Measurements from ENCODE around the gene ELMOD3.
"Not testable (repeated sequence)": the region's sequence is repeated elsewhere in the genome, so short reads cannot be mapped to it uniquely, and the experiment has no call there.

Gene ELMOD3

DNA sequence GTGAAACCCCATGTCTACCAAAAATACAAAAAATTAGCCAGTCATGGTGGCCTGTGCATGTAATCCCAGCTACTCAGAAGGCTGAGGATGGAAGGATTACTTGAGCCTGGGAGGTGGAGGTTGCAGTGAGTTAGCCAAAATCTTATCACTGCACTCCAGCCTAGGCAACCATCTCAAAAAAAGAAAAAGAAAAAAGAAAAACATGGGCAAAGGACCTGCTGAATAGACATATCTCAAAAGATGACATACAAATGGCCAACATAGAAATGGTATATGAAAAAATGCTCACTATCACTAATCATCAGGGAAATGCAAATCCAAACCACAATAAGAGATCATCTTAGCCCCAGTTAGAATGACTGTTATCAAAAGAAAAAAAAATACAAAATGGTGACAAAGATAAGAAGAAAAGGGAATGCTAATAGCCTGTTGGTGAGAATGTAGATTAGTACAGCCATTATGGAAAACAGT, 25.4 kb upstream of the ELMOD3 start:
- no peak for DNase-seq (ENCODE audit: low read depth in 2 of 2)

DNA sequence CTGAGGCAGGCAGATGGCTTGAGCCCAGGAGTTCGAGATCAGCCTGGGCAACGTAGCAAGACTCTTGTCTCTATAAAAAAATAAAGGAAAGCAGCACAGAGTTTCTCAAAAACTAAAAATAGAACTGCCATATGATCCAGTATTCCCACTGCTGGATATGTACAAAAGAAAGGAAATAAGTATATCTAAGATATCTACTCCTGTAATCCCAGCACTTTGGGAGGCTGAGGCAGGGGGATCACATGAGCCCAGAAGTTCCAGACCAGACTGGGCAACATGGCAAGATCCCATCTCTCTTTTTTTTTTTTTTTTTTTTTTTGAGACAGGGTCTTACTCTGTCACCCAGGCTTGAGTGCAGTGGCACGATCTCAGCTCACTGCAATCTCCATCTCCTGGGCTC, 24.9 kb upstream of the ELMOD3 start:
- DNase-seq (ENCODE audit: low read depth in 2 of 2): not testable (repeated sequence)

DNA sequence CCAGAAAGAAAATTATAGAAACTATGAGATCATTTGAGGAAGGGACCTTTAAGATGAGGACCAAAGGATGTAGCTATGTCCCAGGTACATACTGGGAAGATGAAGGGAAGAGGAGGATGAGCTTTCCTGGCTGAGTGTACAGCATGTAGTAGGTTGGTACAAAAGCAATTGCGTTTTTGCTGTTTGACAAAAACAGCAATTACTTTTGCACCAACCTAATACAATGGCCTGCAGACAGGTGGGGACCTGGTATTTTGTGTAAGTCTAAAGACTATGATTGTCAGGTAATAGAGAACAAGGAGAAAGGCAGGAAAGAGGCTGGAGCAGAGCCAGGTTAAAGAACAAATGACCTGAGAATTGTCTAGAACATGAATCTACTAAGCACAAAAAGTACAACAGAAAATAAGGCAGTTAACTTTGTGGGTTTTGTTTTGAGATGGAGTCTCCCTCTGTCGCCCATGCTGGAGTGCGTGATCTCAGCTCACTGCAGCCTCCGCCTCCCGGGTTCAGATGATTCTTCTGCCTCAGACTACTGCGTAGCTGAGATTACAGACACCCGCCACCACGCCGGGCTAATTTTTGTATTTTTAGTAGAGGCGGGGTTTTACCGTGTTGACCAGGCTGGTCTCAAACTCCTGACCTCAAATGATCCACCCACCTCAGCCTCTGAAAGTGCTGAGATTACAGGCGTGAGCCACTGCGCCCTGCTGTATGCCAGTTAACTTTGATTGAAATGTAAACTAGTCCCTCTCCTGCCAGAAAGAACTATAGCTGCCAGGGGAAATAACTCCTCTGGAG, 23.5 kb upstream of the ELMOD3 start:
- DNase-seq (ENCODE audit: low read depth in 2 of 2): no peak

DNA sequence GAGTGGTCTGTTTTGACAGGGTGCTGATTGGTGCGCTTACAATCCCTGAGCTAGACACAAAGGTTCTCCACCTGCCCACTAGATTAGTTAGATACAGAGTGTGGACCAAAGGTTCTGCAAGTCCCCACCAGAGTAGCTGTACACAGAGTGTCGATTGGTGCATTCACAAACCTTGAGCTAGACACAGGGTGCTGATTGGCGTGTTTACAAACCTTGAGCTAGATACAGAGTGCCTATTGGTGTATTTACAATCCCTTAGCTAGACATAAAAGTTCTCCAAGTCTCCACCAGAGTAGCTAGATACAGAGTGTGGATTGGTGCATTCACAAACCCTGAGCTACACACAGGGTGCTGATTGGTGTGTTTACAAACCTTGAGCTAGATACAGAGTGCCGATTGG, 20.7 kb upstream of the ELMOD3 start:
- not testable (repeated sequence) for DNase-seq (ENCODE audit: low read depth in 2 of 2)

DNA sequence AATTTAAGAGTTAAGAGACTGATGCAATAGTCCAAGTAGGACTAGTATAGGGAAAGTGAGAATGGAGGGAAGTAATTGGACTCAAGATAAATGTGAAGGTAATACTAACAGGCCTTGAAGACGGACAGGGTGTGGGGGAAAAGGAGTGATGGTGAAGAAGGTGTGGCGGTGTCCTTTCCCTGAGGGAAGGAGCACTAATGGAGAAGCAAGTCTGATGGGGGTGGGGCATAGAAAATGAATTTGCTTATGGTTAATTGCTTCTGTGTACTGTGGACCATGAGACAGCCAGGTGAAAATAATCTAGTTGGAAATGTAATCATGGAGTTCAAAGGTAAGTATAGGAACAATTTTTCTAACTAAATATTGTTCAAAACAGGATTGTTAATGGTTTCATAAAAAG, 19.6 kb upstream of the ELMOD3 start:
- DNase-seq (ENCODE audit: low read depth in 2 of 2): no peak

DNA sequence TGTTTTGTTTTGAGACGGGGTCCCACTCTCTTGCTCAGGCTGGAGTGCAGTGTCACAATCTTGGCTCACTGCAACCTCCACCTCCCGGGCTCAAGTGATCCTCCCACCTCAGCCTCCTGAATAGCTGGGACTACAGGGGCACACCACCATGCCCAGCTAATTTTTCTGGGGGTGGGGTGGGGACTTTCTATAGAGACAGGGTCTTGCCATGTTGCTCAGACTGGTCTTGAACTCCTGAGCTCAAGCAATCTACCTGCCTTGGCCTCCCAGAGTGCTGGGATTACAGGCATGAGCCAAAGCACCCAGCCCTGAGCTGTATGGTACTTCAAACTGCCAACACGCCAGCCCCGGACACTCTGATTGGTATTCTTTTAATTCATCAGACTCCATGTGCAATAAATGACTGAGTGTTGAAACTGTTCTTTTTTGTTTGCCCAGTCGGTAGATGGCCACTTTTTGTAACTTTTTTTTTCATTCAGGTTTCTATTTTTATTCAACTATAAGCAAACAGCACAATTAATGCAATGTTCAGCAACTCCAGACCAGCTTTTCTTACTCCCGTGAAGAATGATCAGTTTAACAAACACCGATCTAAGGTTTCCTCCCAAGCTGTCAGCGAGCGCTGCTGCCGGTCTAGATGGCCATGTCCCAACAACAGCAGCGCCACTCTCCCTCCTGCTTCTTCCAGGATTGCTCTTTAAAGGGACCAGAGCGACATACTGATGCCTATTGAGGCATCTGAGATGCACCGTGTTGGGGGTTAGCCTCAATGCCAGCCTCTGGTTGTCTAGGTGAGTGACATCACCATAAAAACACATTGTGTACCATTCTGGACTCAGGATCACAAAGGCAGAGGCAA, 14.3 kb upstream of the ELMOD3 start:
- DNase-seq (ENCODE audit: low read depth in 2 of 2): no peak

DNA sequence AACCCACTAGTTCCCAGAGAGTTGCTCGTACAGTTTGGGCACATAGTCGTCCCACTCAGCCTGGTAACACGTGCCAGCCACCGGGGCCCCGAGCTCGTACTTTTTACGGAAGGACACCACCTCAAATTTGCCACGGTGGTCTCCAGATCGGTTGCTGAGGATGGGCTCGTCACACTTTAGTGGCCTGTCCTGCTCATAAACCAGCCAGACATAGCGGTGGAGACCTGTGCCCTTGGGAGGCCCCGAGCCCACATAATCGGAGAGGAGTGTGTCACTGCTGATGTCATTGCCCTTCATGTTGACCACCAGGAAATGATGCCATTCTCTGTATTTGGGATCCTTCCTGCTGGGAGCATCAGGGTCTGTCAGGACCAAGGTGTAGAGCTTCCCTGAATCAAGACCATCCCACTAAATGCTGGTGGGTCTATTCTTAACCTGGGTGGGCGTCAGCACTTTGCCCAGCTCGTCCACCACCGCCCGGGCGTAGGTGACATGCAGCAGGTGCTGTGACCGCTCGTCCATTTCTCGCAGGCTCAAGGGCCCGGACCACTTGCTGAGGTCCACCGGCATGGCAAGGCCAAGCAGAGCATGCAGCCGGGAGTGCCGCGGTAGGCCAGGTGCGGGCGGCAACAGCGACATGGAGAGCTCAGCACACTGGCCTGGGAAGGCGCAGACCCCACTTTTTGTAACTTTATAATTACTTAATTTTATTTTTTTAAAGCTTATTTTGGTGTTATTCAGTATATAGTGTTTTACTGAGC, 13.1 kb upstream of the ELMOD3 start:
- DNase-seq (ENCODE audit: low read depth in 2 of 2): no peak

DNA sequence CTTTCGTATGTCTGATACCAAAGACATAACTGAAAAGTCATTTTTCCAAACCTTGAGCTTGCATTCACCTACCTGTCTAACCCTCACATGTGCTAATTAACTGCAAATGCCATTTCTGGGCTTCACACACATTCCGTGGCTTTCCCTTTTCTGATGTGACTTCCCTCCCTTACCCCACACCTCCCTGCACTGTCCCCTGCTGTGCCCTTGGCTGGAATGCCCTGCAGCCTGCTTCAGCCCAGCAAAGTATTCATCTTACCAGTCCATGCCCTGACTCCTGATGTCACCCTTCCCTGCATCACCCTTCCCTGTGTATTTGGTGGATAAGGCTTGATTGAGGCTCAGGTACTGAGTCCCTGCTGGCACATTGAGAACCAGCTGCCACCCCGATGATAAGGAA, 12.4 kb upstream of the ELMOD3 start:
- DNase-seq (ENCODE audit: low read depth in 2 of 2): no peak

DNA sequence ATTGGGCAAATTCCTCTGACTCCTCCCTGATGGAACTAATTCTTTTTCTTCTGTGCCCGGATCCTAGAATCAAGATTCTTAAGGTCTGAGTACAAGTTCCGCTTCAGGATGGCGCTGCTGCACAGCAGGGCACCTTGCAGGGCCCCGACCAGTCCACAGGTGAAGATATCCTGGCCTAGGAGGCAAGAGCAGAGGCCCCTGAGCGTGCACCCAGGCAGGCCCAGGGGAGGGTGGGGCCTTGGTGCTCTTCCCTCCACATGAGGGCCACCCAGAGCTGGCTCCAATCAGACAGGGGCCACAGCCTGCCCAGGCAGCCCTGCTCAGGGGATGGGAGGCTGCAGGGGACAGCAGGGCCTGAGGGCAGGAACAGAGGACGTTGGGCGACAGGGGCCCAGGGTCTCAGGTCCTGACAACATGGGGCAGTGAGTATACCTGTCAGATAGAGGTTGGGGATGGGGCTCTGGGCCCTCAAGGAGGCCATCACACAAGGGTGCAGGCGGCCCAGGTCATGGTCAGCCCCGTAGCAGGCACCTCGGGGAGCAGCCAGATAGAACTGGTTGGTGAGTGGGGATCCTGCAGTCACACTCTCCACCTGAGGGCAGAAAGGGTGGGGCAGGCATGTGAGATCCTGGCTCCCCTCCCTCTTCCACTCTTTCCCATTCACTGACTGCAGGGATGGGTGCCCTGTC, 11.2 kb upstream of the ELMOD3 start:
- not testable (repeated sequence) for DNase-seq (ENCODE audit: low read depth in 2 of 2)

DNA sequence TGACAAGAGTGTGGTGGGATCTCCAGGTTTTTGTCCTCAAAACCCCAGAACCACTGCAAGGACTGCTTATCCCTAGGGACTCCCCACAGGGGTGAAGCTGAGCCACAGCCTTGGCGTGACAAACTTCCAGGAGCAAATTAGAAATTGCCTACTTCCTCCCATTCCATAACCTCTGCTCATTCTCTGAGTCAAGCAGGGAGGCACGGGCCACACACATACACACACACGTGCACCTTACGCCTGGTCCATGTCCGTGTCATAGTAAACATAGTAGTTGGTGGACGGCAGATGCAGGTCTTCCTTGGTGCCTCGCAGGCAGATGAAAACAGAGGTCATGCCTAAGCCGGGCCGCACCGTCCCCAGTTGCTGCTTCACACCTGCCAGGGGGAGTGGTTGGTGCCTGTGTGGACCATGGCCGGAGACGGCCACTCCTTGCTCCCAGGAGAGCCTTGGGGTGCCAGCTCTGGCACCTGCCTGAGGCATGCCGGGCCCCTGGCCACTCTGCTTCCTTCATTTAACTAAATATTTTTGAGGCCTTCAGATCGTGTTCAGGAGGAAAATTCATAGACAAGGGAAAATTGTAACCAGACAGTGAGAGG, 10.1 kb upstream of the ELMOD3 start:
- DNase-seq (ENCODE audit: low read depth in 2 of 2): no peak

DNA sequence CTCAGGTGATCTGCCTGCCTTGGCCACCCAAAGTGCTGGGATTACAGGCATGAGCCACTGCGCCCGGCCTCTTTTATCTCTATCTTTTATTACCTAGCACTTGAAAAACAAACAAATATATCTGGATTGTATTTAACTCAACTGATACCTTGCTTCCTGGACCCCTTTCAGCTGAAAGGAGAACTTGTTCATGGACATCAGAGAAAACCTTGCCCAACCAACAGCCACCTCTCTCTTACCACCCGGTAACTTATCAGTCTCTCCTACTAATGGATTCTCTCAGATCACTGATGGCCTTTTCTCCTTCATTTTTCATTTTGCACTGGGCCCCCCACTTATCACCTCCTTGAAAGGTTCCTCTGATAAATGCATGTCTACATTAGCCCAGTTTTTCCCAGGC, 7.0 kb upstream of the ELMOD3 start:
- DNase-seq (ENCODE audit: low read depth in 2 of 2): no peak

DNA sequence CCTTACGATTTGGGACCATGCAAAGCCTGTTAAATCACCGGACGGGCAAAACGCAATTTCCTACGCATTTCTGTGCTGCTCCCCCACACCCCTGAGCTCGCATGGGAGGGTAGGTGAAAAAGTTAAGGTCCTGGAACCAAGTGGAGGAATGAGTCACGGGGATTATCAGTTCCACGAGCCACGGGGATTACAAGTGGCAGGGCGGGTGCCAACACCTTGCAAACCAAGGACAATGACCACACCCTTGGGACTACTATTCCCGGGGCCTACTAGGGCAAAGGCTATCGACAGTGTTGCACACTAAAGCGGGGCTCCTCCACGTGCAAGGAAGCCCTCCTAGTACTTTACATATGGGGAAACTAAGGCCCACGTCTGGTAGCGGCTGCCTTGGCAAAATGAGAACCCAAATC, 688 bp upstream of the ELMOD3 start:
- no peak for DNase-seq (ENCODE audit: low read depth in 2 of 2)

DNA sequence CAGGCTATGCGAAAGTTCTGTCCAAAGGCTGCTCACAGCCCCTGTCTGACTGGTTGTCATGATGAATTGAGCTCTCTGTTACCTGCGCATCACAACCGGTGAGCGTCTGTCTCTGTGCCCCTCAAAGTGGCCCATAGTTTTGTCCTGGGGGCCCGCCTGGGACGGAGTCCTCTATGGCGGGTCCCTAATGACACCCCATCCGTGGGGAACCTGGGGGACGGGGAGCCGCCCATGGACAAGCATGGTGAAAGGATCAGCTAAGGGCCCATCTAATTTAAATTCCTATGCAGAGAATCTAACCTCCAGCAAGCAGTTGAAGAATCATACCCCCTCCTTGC, 473 bp downstream of the ELMOD3 start:
- DNase-seq (ENCODE audit: low read depth in 2 of 2): no peak

DNA sequence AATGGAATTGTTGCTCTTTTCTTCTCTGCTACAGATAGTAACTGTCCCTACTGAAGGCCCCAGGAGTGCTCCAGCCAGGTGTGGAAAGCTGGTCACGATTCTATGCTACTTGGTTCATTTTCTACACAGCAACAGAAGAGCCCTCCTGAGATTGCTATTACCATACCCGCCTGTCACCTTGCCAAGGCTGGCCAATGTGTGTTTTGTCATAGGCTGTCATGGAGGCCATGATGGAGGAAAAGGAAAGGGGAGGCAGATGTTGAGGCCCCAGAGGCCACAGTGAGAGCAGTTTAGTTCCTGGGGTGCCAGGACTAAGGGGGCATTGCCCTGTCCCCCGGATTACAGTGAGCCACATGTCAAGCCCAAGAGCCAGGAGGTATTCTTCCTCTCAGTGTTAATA, 952 bp downstream of the ELMOD3 start:
- DNase-seq (ENCODE audit: low read depth in 2 of 2): no peak

DNA sequence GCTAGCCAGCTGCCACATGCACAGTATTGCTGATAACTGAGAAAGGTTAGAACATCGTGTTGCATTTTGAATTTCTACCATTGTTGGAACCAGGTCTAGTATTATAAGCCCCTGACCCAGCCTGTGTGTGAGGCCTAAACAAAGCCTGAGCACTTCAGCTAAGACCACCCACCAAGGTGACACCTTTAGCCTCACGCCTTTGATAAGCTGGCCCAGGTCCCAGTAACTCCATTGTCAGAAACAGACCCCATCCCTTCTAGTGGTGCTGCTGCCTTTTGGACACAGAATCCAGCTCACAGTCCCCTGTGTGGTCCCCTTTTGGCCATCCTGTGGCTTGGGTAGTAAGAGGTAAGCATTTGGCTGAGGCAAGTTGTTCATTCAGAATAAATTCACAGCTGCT, 1.6 kb downstream of the ELMOD3 start:
- no peak for DNase-seq (ENCODE audit: low read depth in 2 of 2)

DNA sequence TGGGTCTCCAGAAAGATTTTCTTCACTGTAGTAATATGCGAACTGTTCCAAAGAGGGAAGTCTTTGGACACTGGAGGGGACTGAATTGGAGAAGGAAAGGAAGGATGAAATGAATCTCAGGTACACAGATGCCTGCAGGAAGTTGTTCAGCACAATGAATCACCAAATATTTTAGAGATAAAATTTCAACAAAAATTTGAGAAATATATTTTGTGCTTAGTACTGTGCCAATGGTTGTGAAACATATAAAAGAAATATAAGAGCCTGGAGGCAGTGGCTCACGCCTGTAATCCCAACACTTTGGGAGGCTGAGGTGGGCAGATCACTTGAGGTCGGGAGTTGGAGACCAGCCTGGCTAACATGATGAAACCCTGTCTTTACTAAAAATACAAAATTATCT, 3.2 kb downstream of the ELMOD3 start:
- DNase-seq (ENCODE audit: low read depth in 2 of 2): no peak

DNA sequence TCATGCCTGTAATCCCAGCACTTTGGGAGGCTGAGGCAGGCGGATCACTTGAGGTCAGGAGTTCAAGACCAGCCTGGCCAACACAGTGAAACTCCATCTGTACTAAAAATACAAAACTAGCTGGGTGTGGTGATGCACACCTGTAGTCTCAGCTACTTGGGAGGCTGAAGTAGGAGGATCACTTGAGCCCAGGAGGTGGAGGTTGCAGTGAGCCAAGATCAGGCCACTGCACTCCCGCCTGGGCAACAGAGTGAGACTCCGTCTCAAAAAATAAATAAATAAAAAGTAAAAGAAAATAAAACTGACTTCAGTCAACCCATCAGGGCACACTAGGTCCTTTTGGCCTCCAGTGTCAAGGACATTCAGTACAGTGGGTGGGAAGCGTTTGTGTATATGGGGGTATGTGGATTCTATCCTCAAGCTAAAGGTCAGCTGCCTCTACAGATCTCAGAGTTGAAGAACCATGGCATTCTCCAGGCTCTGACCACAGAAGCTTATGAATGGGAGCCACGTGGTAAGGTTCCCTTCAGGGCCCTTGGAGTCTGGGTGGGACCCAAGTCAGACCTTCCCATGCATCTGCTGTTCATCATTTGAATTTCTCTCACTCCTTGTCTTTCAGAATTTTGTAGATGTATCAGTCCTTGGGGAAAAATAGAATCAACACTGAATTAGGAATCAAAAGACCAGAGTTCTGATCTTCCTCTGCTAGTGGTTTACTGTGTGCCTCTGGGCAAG, 8.3 kb downstream of the ELMOD3 start:
- not testable (repeated sequence) for DNase-seq (ENCODE audit: low read depth in 2 of 2)

DNA sequence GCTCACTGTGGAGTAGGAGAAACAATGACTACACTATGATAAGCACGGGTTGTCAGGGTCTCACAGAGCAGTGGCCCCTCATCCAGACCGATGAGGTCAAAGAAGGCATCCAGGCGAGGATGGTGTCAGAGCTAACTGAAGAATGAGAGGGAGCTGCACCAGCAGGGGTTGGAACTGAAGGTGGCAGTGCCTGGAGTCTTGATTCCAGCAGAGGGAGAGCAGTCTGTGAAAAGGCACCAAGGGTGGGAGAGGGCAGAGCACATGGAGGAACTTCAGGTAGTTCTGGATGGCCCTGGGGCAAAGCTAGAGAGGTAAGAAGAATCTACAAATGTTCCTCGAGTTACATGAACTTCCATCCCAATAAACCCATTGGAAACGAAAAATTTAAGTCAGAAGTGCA, 12.6 kb downstream of the ELMOD3 start:
- DNase-seq (ENCODE audit: low read depth in 2 of 2): no peak

DNA sequence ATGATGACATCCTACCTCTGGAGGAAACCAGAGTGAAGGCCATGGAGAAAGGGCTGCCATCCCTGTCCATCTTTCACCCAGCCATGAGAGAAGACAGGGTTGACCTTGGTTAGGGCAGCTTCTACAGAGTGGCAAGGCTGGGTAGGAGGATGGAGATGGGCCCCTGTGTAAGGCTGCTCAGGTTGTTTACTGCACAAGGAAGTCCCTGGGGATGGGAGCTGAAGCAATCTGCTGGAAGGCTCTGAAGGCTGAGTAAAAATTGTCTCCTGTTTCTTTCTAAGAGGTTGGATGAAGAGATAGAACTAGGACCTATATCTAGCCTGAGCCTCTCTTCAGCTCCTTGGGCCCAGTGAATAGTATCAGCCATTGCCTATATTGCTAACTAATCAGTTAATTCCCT, 14.4 kb downstream of the ELMOD3 start:
- no peak for DNase-seq (ENCODE audit: low read depth in 2 of 2)

DNA sequence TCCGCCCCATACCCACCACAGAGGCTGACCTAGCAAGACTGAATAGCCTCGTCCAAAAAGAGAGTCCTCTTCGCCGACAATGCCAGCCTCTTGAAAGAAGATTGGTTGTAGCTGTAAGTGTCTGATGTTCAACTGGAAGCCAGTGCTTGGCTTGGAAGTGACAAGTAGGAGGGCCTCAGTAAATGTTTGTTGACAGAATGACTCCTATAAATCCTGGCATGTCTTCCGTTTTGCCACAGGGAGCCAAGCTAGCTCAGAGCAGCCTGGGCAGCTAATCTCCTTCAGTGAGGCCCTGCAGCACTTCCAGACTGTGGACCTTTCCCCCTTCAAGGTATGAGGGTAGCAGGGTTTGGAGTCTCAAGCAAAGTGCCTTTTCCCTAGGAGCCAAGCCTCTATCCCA, 14.9 kb downstream of the ELMOD3 start:
- DNase-seq (ENCODE audit: low read depth in 2 of 2): no peak

DNA sequence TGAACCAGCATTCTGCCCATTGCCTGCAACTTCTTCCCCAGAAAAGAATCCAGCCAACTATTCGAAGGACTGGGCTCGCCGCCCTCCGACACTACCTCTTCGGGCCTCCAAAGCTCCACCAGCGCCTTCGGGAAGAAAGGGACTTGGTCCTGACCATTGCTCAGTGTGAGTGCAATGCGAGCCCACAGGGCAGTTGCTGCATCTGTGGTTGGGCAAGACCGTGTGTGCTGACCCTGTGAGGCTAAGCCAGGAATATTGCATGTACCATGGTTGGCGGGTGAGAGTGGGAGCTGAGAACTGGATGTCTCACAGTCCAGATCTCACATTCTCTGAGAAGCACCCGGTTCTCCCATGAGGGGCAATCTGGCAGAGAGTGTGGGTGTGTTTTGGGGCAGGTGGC, 16.5 kb downstream of the ELMOD3 start:
- no peak for DNase-seq (ENCODE audit: low read depth in 2 of 2)

Measured in stimulated activated CD4-positive, alpha-beta T cell treated with anti-CD3 and anti-CD28 coated beads, Interleukin-4, amount 100 ng/mL, for 48 hours (primary cell).